Fibroblast of villous mesenchyme (primary cell): ENCODE measurements around the gene NFKBIE. TPM values are rescaled to one million over a fixed set of nuclear protein-coding genes. Genes with fewer than 3 reads are reported as not detected.
"Not testable (repeated sequence)": the region's sequence is repeated elsewhere in the genome, so short reads cannot be mapped to it uniquely, and the experiment has no call there.

Source experiments
- DNase-seq: peaks from one replicate; pipeline ENCODE4 v3.0.0-alpha.2; 2010; ENCODE audit warnings: low read depth
- H3K4me3 ChIP-seq: 2 replicates; pipeline ENCODE4 v1.5.1; 2011; ENCODE audit warnings: low read depth, mild to moderate bottlenecking, low read length
- CTCF ChIP-seq: IDR thresholded peaks from 2 replicates; pipeline ENCODE4 v1.5.1; 2012; ENCODE audit warnings: low read depth, mild to moderate bottlenecking, low read length; ENCODE audit not compliant: insufficient read depth
- total RNA-seq: library from RNA; depleted of rRNA; stranded (reverse); fragments of >200 nt; gene quantifications from 2 replicates; pipeline ENCODE4 v1.2.3, GENCODE V29; 2012

Gene NFKBIE
- total RNA-seq = 12.2 and 17.7 TPM in 2 replicates

GRCh38 chr6:44265007-44265721 lies at the start of gene NFKBIE:
TSS of gene NFKBIE (minus strand) at chr6:44265551. CDS start at chr6:44265346, 205 bp downstream.
- peak; percentile 28 for TF ChIP-seq CTCF

GRCh38 chr6:44314657-44315056 lies 49.3 kb upstream of the NFKBIE start:
- not testable (repeated sequence) for H3K4me3 ChIP-seq, DNase-seq

More at GRCh38 chr6:44265007-44265721, at the start of gene NFKBIE:
- H3K4me3 ChIP-seq = peak within 1 kb of the TSS; percentile 79
- peak; percentile 90 for DNase-seq

- TF ChIP-seq CTCF = peak; percentile 98
- peak; percentile 82 for DNase-seq
- peak within 1 kb of the TSS; percentile 90 for H3K4me3 ChIP-seq
Observed at GRCh38 chr6:44312901-44313788, 47.8 kb upstream of the NFKBIE start, which contains the start of gene AARS2. TSS of gene AARS2 (minus strand) at chr6:44313347. CDS start at chr6:44313323, 24 bp downstream.

GRCh38 chr6:44311767-44312166 lies 46.4 kb upstream of the NFKBIE start:
- no peak overlapping the region for H3K4me3 ChIP-seq
- DNase-seq = no peak
- no peak for TF ChIP-seq CTCF

- no peak for TF ChIP-seq CTCF
- H3K4me3 ChIP-seq = no peak overlapping the region
- no peak for DNase-seq
Observed at GRCh38 chr6:44311304-44311703, 46.0 kb upstream of the NFKBIE start.

- TF ChIP-seq CTCF = no peak
- H3K4me3 ChIP-seq = no peak overlapping the region
- DNase-seq = no peak
Observed at GRCh38 chr6:44310241-44310640, 44.9 kb upstream of the NFKBIE start.

- no peak overlapping the region for H3K4me3 ChIP-seq
- TF ChIP-seq CTCF = no peak
- DNase-seq = no peak
Observed at GRCh38 chr6:44309631-44310030, 44.3 kb upstream of the NFKBIE start.
